Measurements from ENCODE around the gene GNB1L. TPM values are rescaled to one million over a fixed set of nuclear protein-coding genes. Genes with fewer than 3 reads are reported as not detected.

Gene GNB1L
- total RNA-seq, 1 experiment from 2014 or later: 17.9 TPM

DNA sequence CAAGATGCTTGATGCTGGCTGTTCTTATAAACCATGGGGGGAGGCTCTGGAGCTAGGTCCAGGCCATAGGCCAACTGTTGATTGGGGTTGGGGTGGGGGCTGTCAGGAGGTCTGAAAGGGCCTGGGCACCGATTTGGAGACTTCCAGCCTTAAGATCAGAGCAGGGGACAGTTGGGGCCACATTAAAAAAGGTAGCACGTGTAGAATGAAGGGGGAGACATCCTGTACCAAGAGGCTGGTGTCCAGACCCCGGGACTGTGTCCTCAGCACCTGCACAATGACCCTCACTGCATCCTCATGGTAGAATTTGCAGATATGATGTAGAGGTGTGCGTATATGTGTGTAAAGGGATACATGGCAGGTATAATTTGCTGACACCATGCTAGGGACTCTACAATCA, 106.5 kb downstream of the GNB1L start:
- Histone ChIP-seq H3K4me3 (ENCODE audit: low read depth, low read length, poor library complexity, severe bottlenecking) (no peak overlapping the region), H3K27me3 (replicated peaks; ENCODE audit: insufficient read depth, low read depth, low read length, poor library complexity) (no peaks in the 10 kb centered on the region), H3K4me1 (ENCODE audit: insufficient read depth, low read length, poor library complexity, severe bottlenecking) (no peaks in the 10 kb centered on the region), H3K9me3 (ENCODE audit: low read depth, low read length, poor library complexity, severe bottlenecking) (no peaks in the 10 kb centered on the region), H3K36me3 (ENCODE audit: insufficient read depth, low read length, poor library complexity, severe bottlenecking) (no peaks in the 10 kb centered on the region), H3K27ac (ENCODE audit: low read depth, low read length, poor library complexity, severe bottlenecking) (no peak overlapping the region)
- BruUV-seq (replicated peaks): no TSS peak
- no peak for DNase-seq (ENCODE audit: low spot score)
- ChIA-PET POLR2A (ENCODE audit: low non-redundant PET) (interaction anchor here (1.0 kb wide), 1 partner anchor 193 kb away, joined by 3 read pairs; the partner anchor contains the start of genes COMT and TXNRD2), CTCF (no interaction called here)
- TF ChIP-seq CTCF (conservative IDR thresholded peaks at IDR 0.05; ENCODE audit: low read depth, low read length): no peak
- no peak for TF ChIP-seq EZH2 (IDR thresholded peaks at IDR 0.05; ENCODE audit: borderline replicate concordance, low read depth, low read length, poor library complexity, severe bottlenecking)
- intact Hi-C loops (cut with micrococcal nuclease; ENCODE audit: unreplicated experiment): no loop called here

GRCh38 chr22:19747551-19747950, 107.1 kb downstream of the GNB1L start:
- Histone ChIP-seq H3K4me1 (ENCODE audit: insufficient read depth, low read length, poor library complexity, severe bottlenecking) (no peaks in the 10 kb centered on the region), H3K4me3 (ENCODE audit: low read depth, low read length, poor library complexity, severe bottlenecking) (no peak overlapping the region), H3K27me3 (replicated peaks; ENCODE audit: insufficient read depth, low read depth, low read length, poor library complexity) (no peaks in the 10 kb centered on the region), H3K9me3 (ENCODE audit: low read depth, low read length, poor library complexity, severe bottlenecking) (no peaks in the 10 kb centered on the region), H3K27ac (ENCODE audit: low read depth, low read length, poor library complexity, severe bottlenecking) (no peak overlapping the region), H3K36me3 (ENCODE audit: insufficient read depth, low read length, poor library complexity, severe bottlenecking) (no peaks in the 10 kb centered on the region)
- intact Hi-C loops (cut with micrococcal nuclease; ENCODE audit: unreplicated experiment): no loop called here
- ChIA-PET POLR2A (ENCODE audit: low non-redundant PET) (no interaction called here), CTCF (no interaction called here)
- TF ChIP-seq EZH2 (IDR thresholded peaks at IDR 0.05; ENCODE audit: borderline replicate concordance, low read depth, low read length, poor library complexity, severe bottlenecking) (no peak), CTCF (conservative IDR thresholded peaks at IDR 0.05; ENCODE audit: low read depth, low read length) (no peak)
- no peak for DNase-seq (ENCODE audit: low spot score)
- no TSS peak for BruUV-seq (replicated peaks)

- POLR2A ChIA-PET (ENCODE audit: low non-redundant PET): no interaction called here
- no peaks in the 10 kb centered on the region for H3K9me3 ChIP-seq (ENCODE audit: low read depth, low read length, poor library complexity, severe bottlenecking)
- no peaks in the 10 kb centered on the region for H3K36me3 ChIP-seq (ENCODE audit: insufficient read depth, low read length, poor library complexity, severe bottlenecking)
- intact Hi-C loops (cut with micrococcal nuclease; ENCODE audit: unreplicated experiment): no loop called here
- H3K4me1 ChIP-seq (ENCODE audit: insufficient read depth, low read length, poor library complexity, severe bottlenecking): no peaks in the 10 kb centered on the region
- no peak for DNase-seq (ENCODE audit: low spot score)
- BruUV-seq (replicated peaks): no TSS peak
- H3K27me3 ChIP-seq (replicated peaks; ENCODE audit: insufficient read depth, low read depth, low read length, poor library complexity): no peaks in the 10 kb centered on the region
- TF ChIP-seq EZH2 (IDR thresholded peaks at IDR 0.05; ENCODE audit: borderline replicate concordance, low read depth, low read length, poor library complexity, severe bottlenecking) (no peak), CTCF (conservative IDR thresholded peaks at IDR 0.05; ENCODE audit: low read depth, low read length) (no peak)
- no peak overlapping the region for H3K4me3 ChIP-seq (ENCODE audit: low read depth, low read length, poor library complexity, severe bottlenecking)
- CTCF ChIA-PET: no interaction called here
- no peak overlapping the region for H3K27ac ChIP-seq (ENCODE audit: low read depth, low read length, poor library complexity, severe bottlenecking)
Measured at GRCh38 chr22:19746726-19747125, 107.9 kb downstream of the GNB1L start.

Data from A673 (cell line).